ENCODE results near the gene CREB3L2. TPM values are rescaled to one million over a fixed set of nuclear protein-coding genes. Genes with fewer than 3 reads are reported as not detected.

Gene CREB3L2
- total RNA-seq, 1 donor from 2014 or later, result 12.5 TPM

GRCh38 chr7:137966641-137967142 is 35.2 kb downstream of the CREB3L2 start:
- no peaks in the 10 kb centered on the region for H3K36me3 ChIP-seq (ENCODE audit: control insufficient read depth in 3 of 3, insufficient read depth in 3 of 3, low read length in 3 of 3)
- H3K4me1 ChIP-seq (ENCODE audit: control insufficient read depth in 3 of 3, insufficient read depth in 3 of 3, low read length in 3 of 3), result peaks cover 6 to 18% (median 13%) of the 10 kb centered on the region in 3 donors
- H3K9ac ChIP-seq (ENCODE audit: low read depth in 1 of 3, low read length in 3 of 3), result no peak overlapping the region
- H3K4me3 ChIP-seq (ENCODE audit: low read length in 3 of 3), result no peak overlapping the region
- H3K9me3 ChIP-seq (ENCODE audit: control insufficient read depth in 3 of 3, low read length in 3 of 3), result no peaks in the 10 kb centered on the region
- H3K27ac ChIP-seq (ENCODE audit: low read depth, low read length), result no peak overlapping the region
- H3K27me3 ChIP-seq (ENCODE audit: control insufficient read depth in 3 of 3, insufficient read depth in 3 of 3, low read length in 3 of 3), result no peaks in the 10 kb centered on the region

DNA sequence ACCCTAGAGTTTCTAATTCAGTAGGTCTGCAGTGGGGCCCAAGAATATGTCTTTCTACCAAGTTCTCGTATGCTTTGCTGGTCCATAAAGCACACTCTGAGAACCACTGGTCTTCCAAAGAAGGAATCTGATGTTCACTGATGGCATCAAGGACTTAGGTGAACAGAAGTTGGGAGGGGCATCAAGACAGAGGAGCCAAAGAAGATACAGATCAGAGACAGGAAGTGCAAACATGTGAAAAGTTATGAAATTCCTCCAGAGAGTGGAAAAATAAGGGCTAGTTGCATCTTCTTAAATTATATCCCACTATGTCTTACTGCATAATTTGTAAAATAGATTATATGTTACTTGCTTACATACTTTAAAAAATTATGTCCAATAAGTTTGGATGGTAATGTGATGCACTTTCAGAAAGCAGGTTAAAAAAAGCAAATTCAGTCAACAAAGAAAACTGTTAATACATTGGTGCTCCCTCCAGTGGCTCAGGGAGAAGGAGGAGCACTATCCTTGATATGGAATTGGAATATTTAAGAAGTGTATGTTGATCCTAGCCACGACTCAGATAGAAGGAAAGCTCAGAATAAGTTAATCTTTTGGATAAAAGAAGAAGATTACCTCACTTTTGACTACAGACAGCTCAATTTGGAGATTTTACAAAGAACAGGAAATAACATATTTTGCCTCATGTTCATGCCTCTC is 35.8 kb downstream of the CREB3L2 start:
- H3K4me1 ChIP-seq (ENCODE audit: control insufficient read depth in 3 of 3, insufficient read depth in 3 of 3, low read length in 3 of 3), result peaks cover 6 to 18% (median 13%) of the 10 kb centered on the region in 3 donors
- H3K9ac ChIP-seq (ENCODE audit: low read depth in 1 of 3, low read length in 3 of 3), result no peak overlapping the region
- H3K36me3 ChIP-seq (ENCODE audit: control insufficient read depth in 3 of 3, insufficient read depth in 3 of 3, low read length in 3 of 3), result no peaks in the 10 kb centered on the region
- no peak overlapping the region for H3K4me3 ChIP-seq (ENCODE audit: low read length in 3 of 3)
- H3K27ac ChIP-seq (ENCODE audit: low read depth, low read length), result no peak overlapping the region
- no peaks in the 10 kb centered on the region for H3K9me3 ChIP-seq (ENCODE audit: control insufficient read depth in 3 of 3, low read length in 3 of 3)
- no peaks in the 10 kb centered on the region for H3K27me3 ChIP-seq (ENCODE audit: control insufficient read depth in 3 of 3, insufficient read depth in 3 of 3, low read length in 3 of 3)

- H3K4me1 ChIP-seq (ENCODE audit: control insufficient read depth in 3 of 3, insufficient read depth in 3 of 3, low read length in 3 of 3), result peaks cover 3 to 12% (median 9%) of the 10 kb centered on the region in 3 donors
- no peaks in the 10 kb centered on the region for H3K36me3 ChIP-seq (ENCODE audit: control insufficient read depth in 3 of 3, insufficient read depth in 3 of 3, low read length in 3 of 3)
- H3K9me3 ChIP-seq (ENCODE audit: control insufficient read depth in 3 of 3, low read length in 3 of 3), result no peaks in the 10 kb centered on the region
- no peak overlapping the region for H3K4me3 ChIP-seq (ENCODE audit: low read length in 3 of 3)
- no peaks in the 10 kb centered on the region for H3K27me3 ChIP-seq (ENCODE audit: control insufficient read depth in 3 of 3, insufficient read depth in 3 of 3, low read length in 3 of 3)
- no peak overlapping the region for H3K9ac ChIP-seq (ENCODE audit: low read depth in 1 of 3, low read length in 3 of 3)
- no peak overlapping the region for H3K27ac ChIP-seq (ENCODE audit: low read depth, low read length)
Measured at GRCh38 chr7:137964824-137965545, 36.9 kb downstream of the CREB3L2 start.

DNA sequence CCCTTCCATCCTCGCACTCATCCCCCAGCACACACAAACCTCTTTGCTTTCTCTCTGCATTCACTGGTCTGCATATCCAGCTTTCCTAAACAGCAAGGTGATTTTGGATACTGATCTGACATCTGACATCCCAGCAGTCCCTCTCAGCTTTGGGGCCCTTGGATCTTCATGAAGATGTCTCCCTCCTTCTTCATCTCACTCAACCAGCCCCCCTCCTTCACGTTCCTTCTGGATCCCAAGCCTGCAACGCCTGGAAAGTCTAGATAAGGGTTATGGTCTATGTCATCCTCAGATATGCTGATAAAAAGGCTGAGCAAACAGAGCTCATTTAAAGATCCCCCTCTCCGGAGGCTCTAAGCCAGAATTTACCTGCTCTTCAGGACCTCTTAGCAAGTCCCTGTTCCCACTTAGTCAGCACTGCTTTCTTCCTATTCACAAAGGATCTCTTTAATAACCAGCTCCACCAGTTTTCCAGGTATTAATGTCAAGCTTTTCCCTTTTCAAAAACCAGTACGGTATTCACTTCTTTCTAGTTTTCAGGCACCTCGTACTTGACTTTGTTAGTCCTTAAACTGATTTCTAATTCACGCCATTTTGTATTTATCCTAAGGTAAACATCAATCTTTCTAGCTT is 38.9 kb downstream of the CREB3L2 start:
- no peaks in the 10 kb centered on the region for H3K9me3 ChIP-seq (ENCODE audit: control insufficient read depth in 3 of 3, low read length in 3 of 3)
- H3K36me3 ChIP-seq (ENCODE audit: control insufficient read depth in 3 of 3, insufficient read depth in 3 of 3, low read length in 3 of 3), result peaks cover 0 to under 1% (median 0%) of the 10 kb centered on the region in 3 donors
- H3K27me3 ChIP-seq (ENCODE audit: control insufficient read depth in 3 of 3, insufficient read depth in 3 of 3, low read length in 3 of 3), result no peaks in the 10 kb centered on the region
- H3K4me1 ChIP-seq (ENCODE audit: control insufficient read depth in 3 of 3, insufficient read depth in 3 of 3, low read length in 3 of 3), result peaks cover 6 to 13% (median 12%) of the 10 kb centered on the region in 3 donors
- no peak overlapping the region for H3K9ac ChIP-seq (ENCODE audit: low read depth in 1 of 3, low read length in 3 of 3)
- H3K4me3 ChIP-seq (ENCODE audit: low read length in 3 of 3), result no peak overlapping the region
- no peak overlapping the region for H3K27ac ChIP-seq (ENCODE audit: low read depth, low read length)

DNA sequence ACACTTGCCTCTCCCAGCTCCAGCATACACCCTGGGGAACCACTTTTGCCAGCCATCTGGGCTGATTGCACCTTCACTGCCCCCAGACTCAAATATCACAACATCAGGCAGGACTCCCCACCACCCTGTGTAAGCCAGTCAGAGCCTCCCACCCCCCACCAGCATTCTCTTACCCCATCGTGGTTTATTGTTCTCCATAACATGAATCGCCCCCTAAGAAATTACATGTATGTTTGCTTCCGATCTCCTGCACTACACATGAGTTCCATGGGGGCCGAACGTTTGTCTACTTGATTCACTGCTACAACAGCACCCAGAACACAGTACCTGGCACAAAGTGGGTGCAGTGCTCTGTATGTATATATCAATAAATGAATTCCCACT is 39.4 kb downstream of the CREB3L2 start:
- Histone ChIP-seq H3K36me3 (ENCODE audit: control insufficient read depth in 3 of 3, insufficient read depth in 3 of 3, low read length in 3 of 3) (peaks cover 0 to 4% (median 0%) of the 10 kb centered on the region in 3 donors), H3K9ac (ENCODE audit: low read depth in 1 of 3, low read length in 3 of 3) (no peak overlapping the region), H3K4me1 (ENCODE audit: control insufficient read depth in 3 of 3, insufficient read depth in 3 of 3, low read length in 3 of 3) (peaks cover 3 to 15% (median 7%) of the 10 kb centered on the region in 3 donors), H3K4me3 (ENCODE audit: low read length in 3 of 3) (no peak overlapping the region), H3K27ac (ENCODE audit: low read depth, low read length) (no peak overlapping the region), H3K27me3 (ENCODE audit: control insufficient read depth in 3 of 3, insufficient read depth in 3 of 3, low read length in 3 of 3) (no peaks in the 10 kb centered on the region), H3K9me3 (ENCODE audit: control insufficient read depth in 3 of 3, low read length in 3 of 3) (no peaks in the 10 kb centered on the region)

- Histone ChIP-seq H3K4me3 (ENCODE audit: low read length in 3 of 3) (no peak overlapping the region), H3K4me1 (ENCODE audit: control insufficient read depth in 3 of 3, insufficient read depth in 3 of 3, low read length in 3 of 3) (peaks cover 3 to 18% (median 6%) of the 10 kb centered on the region in 3 donors), H3K27ac (ENCODE audit: low read depth, low read length) (no peak overlapping the region), H3K27me3 (ENCODE audit: control insufficient read depth in 3 of 3, insufficient read depth in 3 of 3, low read length in 3 of 3) (no peaks in the 10 kb centered on the region), H3K36me3 (ENCODE audit: control insufficient read depth in 3 of 3, insufficient read depth in 3 of 3, low read length in 3 of 3) (peaks cover 0 to 4% (median 0%) of the 10 kb centered on the region in 3 donors), H3K9me3 (ENCODE audit: control insufficient read depth in 3 of 3, low read length in 3 of 3) (no peaks in the 10 kb centered on the region), H3K9ac (ENCODE audit: low read depth in 1 of 3, low read length in 3 of 3) (no peak overlapping the region)
Measured at GRCh38 chr7:137961200-137962177, 40.4 kb downstream of the CREB3L2 start.

DNA sequence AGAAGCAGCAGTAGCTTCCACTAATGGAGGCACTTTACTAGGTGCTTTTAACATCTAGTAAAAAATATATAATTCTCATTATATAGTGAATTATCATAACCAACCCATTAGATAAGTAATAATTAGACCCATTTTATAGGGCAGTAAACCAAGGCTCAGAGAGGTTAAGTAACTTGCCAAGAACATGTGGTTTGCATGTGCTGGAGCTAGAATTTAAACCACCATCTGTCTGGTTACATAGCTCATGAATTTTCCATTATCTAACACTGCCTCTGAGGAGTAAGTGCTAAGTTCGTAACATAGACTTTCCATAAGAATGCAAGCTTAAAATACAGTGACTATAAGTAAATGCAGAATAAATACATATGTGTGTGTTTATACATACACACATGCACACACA is 41.9 kb downstream of the CREB3L2 start:
- Histone ChIP-seq H3K9me3 (ENCODE audit: control insufficient read depth in 3 of 3, low read length in 3 of 3) (no peaks in the 10 kb centered on the region), H3K9ac (ENCODE audit: low read depth in 1 of 3, low read length in 3 of 3) (no peak overlapping the region), H3K4me3 (ENCODE audit: low read length in 3 of 3) (no peak overlapping the region), H3K4me1 (ENCODE audit: control insufficient read depth in 3 of 3, insufficient read depth in 3 of 3, low read length in 3 of 3) (peaks cover 6 to 26% (median 12%) of the 10 kb centered on the region in 3 donors), H3K36me3 (ENCODE audit: control insufficient read depth in 3 of 3, insufficient read depth in 3 of 3, low read length in 3 of 3) (peaks cover 0 to 4% (median 0%) of the 10 kb centered on the region in 3 donors), H3K27me3 (ENCODE audit: control insufficient read depth in 3 of 3, insufficient read depth in 3 of 3, low read length in 3 of 3) (no peaks in the 10 kb centered on the region), H3K27ac (ENCODE audit: low read depth, low read length) (no peak overlapping the region)

- H3K27me3 ChIP-seq (ENCODE audit: control insufficient read depth in 3 of 3, insufficient read depth in 3 of 3, low read length in 3 of 3), result no peaks in the 10 kb centered on the region
- no peak overlapping the region for H3K4me3 ChIP-seq (ENCODE audit: low read length in 3 of 3)
- no peak overlapping the region for H3K9ac ChIP-seq (ENCODE audit: low read depth in 1 of 3, low read length in 3 of 3)
- H3K36me3 ChIP-seq (ENCODE audit: control insufficient read depth in 3 of 3, insufficient read depth in 3 of 3, low read length in 3 of 3), result peaks cover 0 to 4% (median 0%) of the 10 kb centered on the region in 3 donors
- H3K27ac ChIP-seq (ENCODE audit: low read depth, low read length), result peak overlapping the region; percentile 38
- H3K9me3 ChIP-seq (ENCODE audit: control insufficient read depth in 3 of 3, low read length in 3 of 3), result no peaks in the 10 kb centered on the region
- peaks cover 17 to 26% (median 17%) of the 10 kb centered on the region in 3 donors for H3K4me1 ChIP-seq (ENCODE audit: control insufficient read depth in 3 of 3, insufficient read depth in 3 of 3, low read length in 3 of 3)
Measured at GRCh38 chr7:137958470-137959431, 43.1 kb downstream of the CREB3L2 start.
